Activated gamma-delta T cell (primary cell): Measurements from ENCODE around the gene SRC.

ENCODE experiments used
- DNase-seq: peaks from one replicate; lab custom pipeline; 2025; lab: John Stamatoyannopoulos, UW

The SRC gene

GRCh38 chr20:37453836-37454235 lies 107.9 kb downstream of the SRC start:
- no peak for DNase-seq

DNA sequence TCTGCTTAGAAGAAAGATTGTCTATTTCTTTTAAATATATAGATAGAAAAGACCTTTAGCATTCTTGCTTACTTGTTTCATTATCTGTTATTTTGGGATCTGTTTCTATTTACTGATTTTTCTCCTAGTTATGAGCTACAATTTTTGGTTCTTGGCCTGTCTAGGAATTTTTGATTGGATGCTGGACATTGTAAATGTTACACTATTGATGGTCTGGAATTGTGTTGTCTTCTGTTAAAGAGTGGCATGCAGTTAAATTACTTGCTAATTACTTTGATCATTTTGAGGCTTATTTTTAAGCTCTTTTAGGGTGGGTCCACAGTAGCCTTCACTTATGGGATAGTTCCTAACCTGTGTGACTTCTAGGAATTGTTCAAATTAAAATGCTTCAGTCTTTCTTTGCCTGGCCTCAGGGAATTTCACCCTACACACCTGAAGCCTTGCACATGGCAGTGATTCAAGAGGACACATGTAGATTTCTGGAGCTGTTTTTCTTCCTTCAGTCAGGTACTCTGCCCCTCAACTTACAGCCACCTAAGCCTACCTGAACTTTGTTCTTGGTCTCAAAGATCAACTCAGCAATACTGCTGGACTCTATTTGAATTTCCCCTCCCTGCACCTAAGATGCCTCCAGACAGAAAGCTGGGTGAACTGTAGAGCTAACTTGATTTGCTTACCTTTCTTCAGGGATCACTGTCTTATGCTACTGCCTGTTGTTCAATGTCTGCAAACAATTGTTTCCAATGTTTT lies 108.9 kb downstream of the SRC start:
- DNase-seq, result no peak
